ENCODE results near the gene CNTRL.

CNTRL gene

DNA sequence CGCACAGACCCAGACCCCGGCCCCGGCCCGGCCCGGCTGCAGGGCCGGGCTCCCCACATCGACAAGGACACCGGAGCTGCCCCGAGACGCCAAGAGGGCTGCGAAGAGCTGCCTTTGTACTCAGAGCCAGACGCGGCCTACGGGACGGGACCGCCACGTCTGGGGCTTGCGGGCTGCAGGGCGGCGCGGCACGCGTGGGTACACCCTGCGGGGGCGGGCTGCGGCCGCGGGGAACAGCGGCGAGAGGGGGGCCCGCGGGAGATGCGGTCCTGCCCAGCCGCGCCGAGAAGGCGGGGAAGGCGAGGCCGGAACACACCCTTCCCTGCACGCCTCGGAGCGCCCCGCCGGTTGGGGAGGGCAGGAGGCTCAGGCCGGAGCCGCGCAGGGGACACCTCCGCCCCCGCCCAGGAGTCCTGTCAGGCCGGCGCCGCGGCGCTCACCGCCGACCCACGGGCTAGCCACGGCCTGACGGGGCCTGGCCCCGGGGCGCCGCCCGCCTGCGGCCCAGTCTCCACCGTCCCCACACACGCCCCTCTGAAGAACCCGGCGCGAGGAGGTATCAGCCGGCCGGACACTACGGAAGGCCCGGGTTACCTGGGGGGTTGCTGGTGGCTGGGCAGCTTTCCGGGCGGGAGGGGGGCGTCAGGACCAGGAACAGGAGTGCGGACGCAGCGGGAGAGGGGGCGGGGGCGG lies 126.4 kb downstream of the CNTRL start:
- Histone ChIP-seq H3K27me3 (ENCODE audit: insufficient read depth, low read length) (no peaks in the 10 kb centered on the region), H2AFZ (ENCODE audit: low read length) (no peak overlapping the region), H3K79me2 (ENCODE audit: insufficient read depth, low read length) (peaks cover 49% of the 10 kb centered on the region), H3F3A (ENCODE audit: insufficient read depth, low read length) (no peaks in the 10 kb centered on the region), H3K9ac (ENCODE audit: low read length) (peak overlapping the region; percentile 97), H3K36me3 (ENCODE audit: insufficient read depth, low read length) (no peaks in the 10 kb centered on the region), H4K20me1 (ENCODE audit: insufficient read depth, low read length) (peaks cover 3% of the 10 kb centered on the region; the same call in 1 of the 2 replicates), H3K4me3 (ENCODE audit: low read depth, low read length, poor library complexity, severe bottlenecking) (peak overlapping the region; percentile 98), H3K9me3 (ENCODE audit: low read length) (no peaks in the 10 kb centered on the region), H3K4me1 (ENCODE audit: insufficient read depth, low read length, severe bottlenecking) (peaks cover 57% of the 10 kb centered on the region), H3K4me2 (ENCODE audit: low read length) (peak overlapping the region; percentile 99), H3K9me2 (ENCODE audit: low read depth, low read length) (no peaks in the 10 kb centered on the region), H3K27ac (ENCODE audit: low read depth, low read length, poor library complexity, severe bottlenecking) (peak overlapping the region; percentile 71)
- no peak for TF ChIP-seq EZH2 (IDR thresholded peaks at IDR 0.05; ENCODE audit: borderline replicate concordance, low read length)
- TF ChIP-seq, protein P1, sequence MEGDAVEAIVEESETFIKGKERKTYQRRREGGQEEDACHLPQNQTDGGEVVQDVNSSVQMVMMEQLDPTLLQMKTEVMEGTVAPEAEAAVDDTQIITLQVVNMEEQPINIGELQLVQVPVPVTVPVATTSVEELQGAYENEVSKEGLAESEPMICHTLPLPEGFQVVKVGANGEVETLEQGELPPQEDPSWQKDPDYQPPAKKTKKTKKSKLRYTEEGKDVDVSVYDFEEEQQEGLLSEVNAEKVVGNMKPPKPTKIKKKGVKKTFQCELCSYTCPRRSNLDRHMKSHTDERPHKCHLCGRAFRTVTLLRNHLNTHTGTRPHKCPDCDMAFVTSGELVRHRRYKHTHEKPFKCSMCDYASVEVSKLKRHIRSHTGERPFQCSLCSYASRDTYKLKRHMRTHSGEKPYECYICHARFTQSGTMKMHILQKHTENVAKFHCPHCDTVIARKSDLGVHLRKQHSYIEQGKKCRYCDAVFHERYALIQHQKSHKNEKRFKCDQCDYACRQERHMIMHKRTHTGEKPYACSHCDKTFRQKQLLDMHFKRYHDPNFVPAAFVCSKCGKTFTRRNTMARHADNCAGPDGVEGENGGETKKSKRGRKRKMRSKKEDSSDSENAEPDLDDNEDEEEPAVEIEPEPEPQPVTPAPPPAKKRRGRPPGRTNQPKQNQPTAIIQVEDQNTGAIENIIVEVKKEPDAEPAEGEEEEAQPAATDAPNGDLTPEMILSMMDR (IDR thresholded peaks at IDR 0.05; ENCODE audit: low read length), result no peak

DNA sequence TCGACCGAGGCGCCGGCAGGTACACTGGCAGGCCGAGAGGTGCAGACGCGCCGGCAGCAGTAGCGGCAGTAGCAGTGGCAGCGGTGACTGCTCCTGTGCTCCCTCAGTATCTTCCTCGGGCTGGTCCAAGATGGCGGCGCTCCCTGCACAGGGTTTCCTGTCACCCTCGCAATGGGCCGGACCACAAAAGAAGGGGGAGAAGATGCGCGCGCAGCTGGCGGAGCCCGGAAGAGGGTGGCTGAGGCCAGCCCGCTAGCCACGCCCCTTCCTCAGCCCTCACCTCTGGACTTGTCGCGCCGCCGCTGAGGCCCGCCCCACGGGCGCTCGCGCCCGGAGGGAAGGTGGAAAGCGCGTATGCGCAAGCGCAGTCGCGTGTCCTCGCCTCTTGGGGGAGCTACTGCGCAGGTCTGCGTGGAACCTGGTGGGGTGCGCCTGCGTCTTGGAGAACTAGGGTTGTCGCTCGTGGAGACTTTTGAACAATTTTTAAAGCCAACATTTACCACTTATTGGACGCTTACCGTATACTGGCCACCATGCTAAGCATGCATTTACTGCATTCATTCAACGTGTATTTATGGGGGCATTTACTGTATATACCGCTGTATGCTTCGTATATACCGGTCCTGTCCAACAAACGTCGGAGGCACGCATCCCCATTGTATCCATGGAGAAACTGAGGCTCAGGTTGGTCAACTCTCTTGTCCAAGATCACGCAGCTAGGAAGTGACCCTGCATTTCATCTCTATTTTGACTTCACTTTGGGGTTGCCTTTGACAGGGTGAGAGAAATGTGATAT lies 127.2 kb downstream of the CNTRL start, which contains the start of gene RAB14:
Gene RAB14, minus strand, starts transcription at position 132 of the 796 bp plus-strand sequence. CDS start 8,457 bp downstream, outside the sequence.
- H4K20me1 ChIP-seq (ENCODE audit: insufficient read depth, low read length), result peaks cover 3% of the 10 kb centered on the region; the same call in 1 of the 2 replicates
- H3K79me2 ChIP-seq (ENCODE audit: insufficient read depth, low read length), result peaks cover 42% of the 10 kb centered on the region

DNA sequence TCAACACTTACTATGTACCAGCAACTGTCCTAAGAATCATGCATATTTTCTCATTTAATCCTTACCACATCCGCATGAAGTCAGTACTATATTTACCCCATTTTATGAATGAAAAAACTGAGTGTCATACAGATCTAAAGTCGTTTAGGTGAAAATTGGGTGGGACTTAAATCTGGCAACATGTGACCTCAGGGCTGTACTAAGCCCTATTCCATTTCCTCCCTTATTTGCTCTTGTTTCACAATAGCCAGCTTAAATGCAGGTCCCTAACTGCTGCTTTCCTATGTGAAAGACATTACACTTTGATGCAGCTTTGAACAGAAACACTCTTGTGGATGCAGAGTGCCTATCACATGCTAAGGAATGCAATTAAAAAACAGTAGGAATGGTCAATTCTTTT lies 129.4 kb downstream of the CNTRL start:
- no peaks in the 10 kb centered on the region for H3K36me3 ChIP-seq (ENCODE audit: insufficient read depth, low read length)
- 0 out of 2 replicates have a peak, but pooled peaks cover 4% of the 10 kb centered on the region for H3F3A ChIP-seq (ENCODE audit: insufficient read depth, low read length)
- peaks cover 3% of the 10 kb centered on the region; the same call in 1 of the 2 replicates for H4K20me1 ChIP-seq (ENCODE audit: insufficient read depth, low read length)
- H3K79me2 ChIP-seq (ENCODE audit: insufficient read depth, low read length), result peaks cover 20% of the 10 kb centered on the region
- no peak overlapping the region for H2AFZ ChIP-seq (ENCODE audit: low read length)
- H3K9me2 ChIP-seq (ENCODE audit: low read depth, low read length), result no peaks in the 10 kb centered on the region
- H3K4me2 ChIP-seq (ENCODE audit: low read length), result no peak overlapping the region
- TF ChIP-seq, protein P1 (IDR thresholded peaks at IDR 0.05; ENCODE audit: low read length), result no peak
- TF ChIP-seq EZH2 (IDR thresholded peaks at IDR 0.05; ENCODE audit: borderline replicate concordance, low read length), result no peak
- H3K27me3 ChIP-seq (ENCODE audit: insufficient read depth, low read length), result no peaks in the 10 kb centered on the region
- H3K9me3 ChIP-seq (ENCODE audit: low read length), result no peaks in the 10 kb centered on the region
- H3K4me1 ChIP-seq (ENCODE audit: insufficient read depth, low read length, severe bottlenecking), result peaks cover 45% of the 10 kb centered on the region
- no peak overlapping the region for H3K27ac ChIP-seq (ENCODE audit: low read depth, low read length, poor library complexity, severe bottlenecking)
- H3K9ac ChIP-seq (ENCODE audit: low read length), result no peak overlapping the region
- H3K4me3 ChIP-seq (ENCODE audit: low read depth, low read length, poor library complexity, severe bottlenecking), result no peak overlapping the region

More for the DNA sequence above, 127.2 kb downstream of the CNTRL start, which contains the start of gene RAB14:
- H3K9me2 ChIP-seq (ENCODE audit: low read depth, low read length), result no peaks in the 10 kb centered on the region
- TF ChIP-seq EZH2 (IDR thresholded peaks at IDR 0.05; ENCODE audit: borderline replicate concordance, low read length), result no peak
- TF ChIP-seq, protein P1 (IDR thresholded peaks at IDR 0.05; ENCODE audit: low read length), result peak; percentile 62
- H3K27me3 ChIP-seq (ENCODE audit: insufficient read depth, low read length), result no peaks in the 10 kb centered on the region
- H3K27ac ChIP-seq (ENCODE audit: low read depth, low read length, poor library complexity, severe bottlenecking), result peak within 1 kb of the TSS; percentile 71
- H2AFZ ChIP-seq (ENCODE audit: low read length), result peak within 1 kb of the TSS; percentile 24; the same call in 1 of the 2 replicates
- H3K9me3 ChIP-seq (ENCODE audit: low read length), result no peaks in the 10 kb centered on the region
- H3K36me3 ChIP-seq (ENCODE audit: insufficient read depth, low read length), result no peaks in the 10 kb centered on the region
- peak within 1 kb of the TSS; percentile 98 for H3K4me3 ChIP-seq (ENCODE audit: low read depth, low read length, poor library complexity, severe bottlenecking)
- peaks cover 57% of the 10 kb centered on the region for H3K4me1 ChIP-seq (ENCODE audit: insufficient read depth, low read length, severe bottlenecking)
- peak within 1 kb of the TSS; percentile 99 for H3K4me2 ChIP-seq (ENCODE audit: low read length)
- H3K9ac ChIP-seq (ENCODE audit: low read length), result peak within 1 kb of the TSS; percentile 97
- 0 out of 2 replicates have a peak, but pooled peaks cover under 1% of the 10 kb centered on the region for H3F3A ChIP-seq (ENCODE audit: insufficient read depth, low read length)

Measured in OCI-LY1 (cell line).